ENCODE measurements around the gene P2RY4.
"Not testable (repeated sequence)": the region's sequence is repeated elsewhere in the genome, so short reads cannot be mapped to it uniquely, and the experiment has no call there.

P2RY4 gene

GRCh38 chrX:70260104-70260503 lies at the start of gene P2RY4:
P2RY4 (minus strand) TSS chrX:70260204; CDS start chrX:70259624, 580 bp downstream.
- no peak for DNase-seq

DNA sequence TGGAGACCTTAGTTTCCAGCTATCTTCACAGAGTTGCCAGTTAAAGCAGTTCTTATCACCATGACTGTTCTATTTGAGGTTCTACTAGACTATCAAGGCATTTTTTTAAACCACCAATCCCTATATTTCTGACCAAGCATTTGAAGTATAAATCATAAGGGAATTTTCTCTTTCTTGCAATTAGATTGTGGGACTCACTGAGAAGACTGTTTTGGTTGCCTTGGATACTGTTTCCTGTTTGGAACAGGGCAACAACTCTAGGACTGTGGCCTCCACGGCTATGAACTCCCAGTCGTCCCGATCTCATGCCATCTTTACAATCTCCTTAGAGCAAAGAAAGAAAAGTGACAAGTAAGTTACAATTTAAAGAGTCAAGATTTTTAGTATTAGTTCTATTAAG lies 41.7 kb upstream of the P2RY4 start:
- DNase-seq, result no peak

DNA sequence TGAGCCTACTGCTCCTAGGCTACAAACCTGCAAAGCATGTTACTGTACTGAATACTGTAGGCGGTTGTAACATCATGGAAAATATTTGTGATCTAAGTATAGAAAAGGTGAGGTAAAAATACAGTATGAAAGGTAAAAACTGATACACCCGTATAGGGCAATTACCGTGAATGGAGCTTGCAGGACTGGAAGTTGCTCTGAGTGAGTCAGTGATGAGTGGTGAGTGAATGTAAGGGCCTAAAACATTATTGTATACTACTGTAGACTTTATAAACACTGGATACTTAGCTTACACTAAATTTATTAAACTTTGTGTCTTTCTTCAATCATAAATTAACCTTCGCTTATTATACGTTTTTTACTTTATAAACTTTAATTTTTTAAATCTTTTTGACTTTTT lies 33.6 kb upstream of the P2RY4 start:
- DNase-seq, result no peak

- DNase-seq, result no peak
Measured at GRCh38 chrX:70292788-70293187, 32.8 kb upstream of the P2RY4 start.

- peak; percentile 69 for DNase-seq
Measured at GRCh38 chrX:70289793-70290770, 30.1 kb upstream of the P2RY4 start, which contains the start of the genes KIF4A and PDZD11. KIF4A (plus strand) TSS chrX:70290104; CDS start chrX:70290459, 355 bp downstream. PDZD11 (minus strand) TSS chrX:70289927; CDS start chrX:70289341, 586 bp downstream.

GRCh38 chrX:70289168-70289792 lies 29.3 kb upstream of the P2RY4 start:
- no peak for DNase-seq

GRCh38 chrX:70281951-70282350 lies 21.9 kb upstream of the P2RY4 start, which contains the start of gene RAB41:
RAB41 (plus strand) TSS chrX:70282172; CDS start chrX:70282218, 46 bp downstream.
- no peak for DNase-seq

GRCh38 chrX:70280573-70280972 lies 20.6 kb upstream of the P2RY4 start:
- no peak for DNase-seq

DNA sequence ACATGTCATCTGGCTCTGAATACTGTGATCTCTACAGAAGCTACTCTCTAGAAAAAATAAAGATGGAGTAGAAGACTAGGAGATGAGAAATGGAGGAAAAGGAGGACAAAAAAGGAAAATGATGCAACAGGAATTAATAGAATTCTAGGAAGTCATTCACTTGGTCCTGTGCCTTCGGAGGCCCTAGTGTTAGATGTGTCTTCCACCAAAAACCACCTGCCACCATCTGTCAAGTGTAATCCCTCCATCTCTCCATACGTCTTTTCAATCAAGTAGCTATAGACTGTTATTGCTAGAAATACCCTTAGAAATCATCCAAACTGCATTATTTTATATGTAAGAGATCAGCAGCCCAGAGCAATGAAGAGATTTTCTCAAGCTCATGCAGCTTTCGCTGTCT lies 19.1 kb upstream of the P2RY4 start:
- no peak for DNase-seq

- not testable (repeated sequence) for DNase-seq
Measured at GRCh38 chrX:70274029-70274428, 14.0 kb upstream of the P2RY4 start.

GRCh38 chrX:70268034-70268433 lies 8.0 kb upstream of the P2RY4 start, which contains the start of gene ARR3:
ARR3 (plus strand) TSS chrX:70268334; CDS start chrX:70269386, 1,052 bp downstream.
- no peak for DNase-seq

DNA sequence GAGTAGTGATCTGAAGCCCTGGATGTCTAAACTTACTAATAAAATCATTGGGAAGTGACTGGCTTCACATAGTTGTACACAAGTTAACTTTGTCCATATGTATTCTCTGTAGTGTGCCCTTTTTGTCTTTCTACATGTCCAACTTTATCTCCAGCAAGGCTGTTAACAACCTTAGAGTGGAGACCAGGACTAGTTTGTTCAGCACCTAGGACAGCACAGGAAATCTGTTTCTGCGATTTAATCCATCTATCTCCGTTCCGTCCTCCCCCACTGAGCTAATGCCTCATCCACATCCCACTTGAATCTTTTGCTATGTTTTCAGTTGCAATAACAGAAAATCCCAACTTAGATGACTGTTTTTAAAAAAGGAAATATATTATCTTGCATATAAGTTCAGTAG lies 4.8 kb upstream of the P2RY4 start:
- DNase-seq, result no peak

DNA sequence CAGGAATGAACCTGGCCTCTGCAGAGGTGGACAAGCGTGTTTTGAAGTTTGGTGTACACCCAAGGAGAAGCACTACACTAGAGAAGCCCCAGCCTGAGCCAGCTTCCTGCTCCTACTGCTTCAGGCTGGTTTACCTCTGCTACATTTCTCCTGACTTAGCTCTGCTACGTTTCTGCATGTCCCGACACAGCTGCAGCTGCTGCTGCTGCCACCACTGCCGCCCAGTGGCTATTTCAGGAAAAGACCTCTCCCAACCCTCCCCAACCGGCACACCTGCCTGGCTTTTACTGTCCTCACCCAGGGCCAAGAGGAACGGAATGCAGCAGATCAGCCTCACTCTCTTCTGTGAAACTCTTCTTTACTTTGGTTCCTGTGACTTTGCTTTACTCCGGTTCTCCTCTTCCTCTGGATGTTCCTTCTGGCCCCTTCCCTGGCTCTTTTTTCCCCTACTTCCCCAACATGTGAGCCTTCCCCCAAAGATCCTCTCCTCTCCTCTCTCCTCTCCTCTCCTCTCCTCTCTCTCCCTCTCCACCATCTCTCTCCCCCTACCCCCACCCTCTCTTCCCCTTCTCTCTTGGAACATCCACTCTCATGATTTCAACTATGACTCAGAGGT lies 3.1 kb upstream of the P2RY4 start:
- no peak for DNase-seq

GRCh38 chrX:70257423-70258288 lies 2.3 kb downstream of the P2RY4 start:
- DNase-seq, result no peak

DNA sequence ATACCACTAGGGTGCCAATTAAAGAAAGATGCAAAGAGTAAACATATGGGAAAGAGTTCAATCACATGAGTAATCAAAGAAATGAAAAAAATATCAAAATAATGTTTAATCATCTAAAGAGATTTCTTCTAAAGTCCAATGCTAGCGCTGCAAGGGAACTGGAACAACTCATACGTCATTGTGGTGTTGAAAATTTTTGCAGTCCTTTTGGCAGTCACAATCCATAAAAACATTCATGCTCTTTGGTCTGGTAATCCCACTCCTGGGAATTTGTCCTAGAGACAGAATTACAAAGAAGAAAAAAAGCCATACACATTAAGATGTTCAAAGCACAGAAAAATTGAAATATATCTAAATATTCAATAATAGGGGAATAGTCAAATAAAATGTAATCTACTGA lies 4.6 kb downstream of the P2RY4 start:
- no peak for DNase-seq

DNA sequence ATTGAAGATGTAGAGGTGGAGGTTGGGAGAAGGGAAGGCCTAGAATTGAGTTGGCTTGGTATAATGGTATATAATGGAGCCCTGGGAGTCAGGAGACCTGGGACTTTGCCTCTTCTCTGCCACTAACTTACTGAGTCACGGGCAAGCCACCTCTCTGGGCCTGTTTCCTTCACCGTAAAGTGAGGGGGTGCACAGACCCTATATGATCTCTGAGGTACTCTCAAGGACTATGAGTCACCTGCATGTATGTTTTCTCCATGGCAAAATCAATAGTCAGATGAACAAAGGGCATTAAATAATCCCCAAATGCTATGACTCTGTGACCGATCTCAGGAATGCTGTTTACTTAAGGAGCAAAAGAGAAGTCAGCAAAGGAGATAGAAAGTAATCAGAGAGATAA lies 5.1 kb downstream of the P2RY4 start:
- no peak for DNase-seq

GRCh38 chrX:70254063-70254400 lies 6.0 kb downstream of the P2RY4 start:
- DNase-seq, result no peak

DNA sequence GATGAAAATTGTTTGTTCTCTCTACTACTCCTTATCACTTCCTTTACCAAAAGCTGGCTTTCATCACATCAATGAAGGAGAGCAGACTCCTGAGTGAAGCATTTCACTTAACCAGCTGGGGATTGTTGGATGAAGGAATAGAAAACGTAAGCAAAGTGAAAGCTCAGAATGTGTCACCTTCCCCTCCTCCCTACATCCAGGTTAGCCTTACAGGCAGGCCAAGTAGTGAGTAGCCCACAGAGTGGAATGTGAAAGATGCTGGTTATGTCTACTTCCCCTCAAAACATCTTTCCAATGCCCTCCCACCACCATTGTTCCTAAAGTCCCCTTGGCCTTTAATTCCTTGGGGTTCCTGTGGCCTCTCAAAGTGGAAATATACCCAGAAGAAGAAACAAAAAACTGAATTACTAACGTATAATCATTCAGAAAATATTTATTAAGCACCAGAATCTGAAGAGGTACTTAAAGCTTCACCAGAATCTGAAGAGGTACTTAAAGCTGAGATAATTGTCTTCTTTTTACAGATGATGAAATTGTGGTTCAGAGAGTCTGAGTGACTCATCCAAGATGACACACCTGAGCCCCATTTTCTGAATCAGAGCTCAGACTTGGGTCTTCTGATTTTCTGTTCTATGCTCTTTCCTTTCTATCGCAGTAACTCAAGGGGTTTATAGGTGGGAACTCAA lies 6.5 kb downstream of the P2RY4 start:
- DNase-seq, result no peak

DNA sequence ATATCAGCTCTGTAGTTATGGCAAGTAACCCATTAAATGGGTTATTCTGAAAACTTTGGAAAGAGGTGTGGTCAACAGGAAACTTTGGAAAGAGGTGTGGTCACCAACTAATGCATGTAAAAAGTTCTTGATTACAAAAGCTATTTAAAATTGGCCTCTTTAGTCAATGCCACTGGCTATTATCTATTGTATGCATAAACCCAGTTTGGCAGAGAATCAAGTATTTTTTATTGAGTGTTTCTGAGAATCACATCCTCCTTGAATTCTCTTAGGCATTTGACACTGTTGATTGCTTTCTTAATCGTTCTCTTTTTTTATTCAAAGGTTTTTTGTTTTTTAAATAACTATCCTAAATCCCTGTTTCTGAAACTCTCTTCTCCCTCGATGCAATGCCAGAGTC lies 7.5 kb downstream of the P2RY4 start:
- DNase-seq, result no peak

DNA sequence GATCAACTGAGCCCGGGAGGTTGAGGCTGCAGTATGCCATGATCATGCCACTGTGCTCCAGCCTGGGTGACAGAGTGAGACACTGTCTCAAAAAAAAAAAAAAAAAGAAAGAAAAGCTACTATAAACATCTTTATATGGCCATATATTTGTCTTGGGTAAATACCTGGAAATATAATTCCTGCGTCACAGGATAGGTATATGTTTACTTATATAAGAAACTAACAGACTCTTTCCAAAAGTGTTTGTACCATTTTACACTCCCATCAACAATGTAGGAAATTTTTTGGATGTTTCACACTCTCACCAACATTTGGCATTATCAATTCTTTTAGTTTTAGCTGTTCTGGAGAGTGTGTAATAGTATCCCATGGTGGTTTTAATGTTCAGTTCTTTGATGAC lies 12.8 kb downstream of the P2RY4 start:
- no peak for DNase-seq

- DNase-seq, result no peak
Measured at GRCh38 chrX:70244881-70245280, 15.1 kb downstream of the P2RY4 start.

GRCh38 chrX:70243601-70244000 lies 16.4 kb downstream of the P2RY4 start:
- DNase-seq, result not testable (repeated sequence)

All from activated gamma-delta T cell treated with Interleukin-2 at 50 U/mL for 16 hours (primary cell).